ENCODE results near the gene CCL7. TPM values are rescaled to one million over a fixed set of nuclear protein-coding genes. Genes with fewer than 3 reads are reported as not detected.

Gene CCL7
- total RNA-seq, 2 experiments from 2014 or later = not detected

- Histone ChIP-seq H3K4me3 (ENCODE audit: low read depth, low read length, poor library complexity, severe bottlenecking) (no peak overlapping the region), H2AFZ (ENCODE audit: low read length) (no peak overlapping the region), H3K9me3 (ENCODE audit: low read length) (no peaks in the 10 kb centered on the region), H3K4me1 (ENCODE audit: insufficient read depth, low read length, poor library complexity, severe bottlenecking) (no peaks in the 10 kb centered on the region), H3K4me2 (ENCODE audit: low read length) (no peak overlapping the region), H3K79me2 (ENCODE audit: insufficient read depth, low read depth, low read length) (no peaks in the 10 kb centered on the region), H3K9me2 (ENCODE audit: insufficient read depth, low read length) (no peaks in the 10 kb centered on the region), H3K36me3 (ENCODE audit: insufficient read depth, low read length) (no peaks in the 10 kb centered on the region), H3K27ac (ENCODE audit: low read depth, low read length, poor library complexity, severe bottlenecking) (no peak overlapping the region), H4K20me1 (ENCODE audit: insufficient read depth, low read length) (no peaks in the 10 kb centered on the region)
- CTCF ChIA-PET (ENCODE audit: unreplicated experiment) = no interaction called here
- POLR2A ChIA-PET = interaction anchor here (0.7 to 1.3 kb wide), 2 partner anchors 19 to 46 kb away, joined by 3 read pairs; no protein-coding TSS in a partner anchor
- no peak for DNase-seq (ENCODE audit: low spot score)
- TF ChIP-seq CTCF (conservative IDR thresholded peaks at IDR 0.05; ENCODE audit: low read length) (no peak), EZH2phosphoT487 (IDR thresholded peaks at IDR 0.05; ENCODE audit: borderline replicate concordance, low read depth, low read length) (no peak)
- intact Hi-C loops (cut with micrococcal nuclease; ENCODE audit: unreplicated experiment) = no loop called here
- no TSS peak for BruUV-seq (replicated peaks)
These were observed 20.5 kb upstream of the CCL7 start for GRCh38 chr17:34249478-34249877.

- H3K79me2 ChIP-seq (ENCODE audit: insufficient read depth, low read depth, low read length) = no peaks in the 10 kb centered on the region
- H3K4me2 ChIP-seq (ENCODE audit: low read length) = no peak overlapping the region
- intact Hi-C loops (cut with micrococcal nuclease; ENCODE audit: unreplicated experiment) = loop anchor here (5.0 kb wide), 1 partner anchor 111 kb away; the partner anchor contains the start of gene CCL1
- no peak overlapping the region for H2AFZ ChIP-seq (ENCODE audit: low read length)
- DNase-seq (ENCODE audit: low spot score) = no peak
- no peak overlapping the region for H3K27ac ChIP-seq (ENCODE audit: low read depth, low read length, poor library complexity, severe bottlenecking)
- H3K9me2 ChIP-seq (ENCODE audit: insufficient read depth, low read length) = no peaks in the 10 kb centered on the region
- H3K36me3 ChIP-seq (ENCODE audit: insufficient read depth, low read length) = no peaks in the 10 kb centered on the region
- no peaks in the 10 kb centered on the region for H3K9me3 ChIP-seq (ENCODE audit: low read length)
- H3K4me1 ChIP-seq (ENCODE audit: insufficient read depth, low read length, poor library complexity, severe bottlenecking) = no peaks in the 10 kb centered on the region
- no peak for TF ChIP-seq EZH2phosphoT487 (IDR thresholded peaks at IDR 0.05; ENCODE audit: borderline replicate concordance, low read depth, low read length)
- no peak for TF ChIP-seq CTCF (conservative IDR thresholded peaks at IDR 0.05; ENCODE audit: low read length)
- BruUV-seq (replicated peaks) = no TSS peak
- ChIA-PET POLR2A (no interaction called here), CTCF (ENCODE audit: unreplicated experiment) (no interaction called here)
- no peaks in the 10 kb centered on the region for H4K20me1 ChIP-seq (ENCODE audit: insufficient read depth, low read length)
- no peak overlapping the region for H3K4me3 ChIP-seq (ENCODE audit: low read depth, low read length, poor library complexity, severe bottlenecking)
These were observed 18.8 kb upstream of the CCL7 start for GRCh38 chr17:34251186-34251585.

- CTCF ChIA-PET (ENCODE audit: unreplicated experiment) = no interaction called here
- H3K4me3 ChIP-seq (ENCODE audit: low read depth, low read length, poor library complexity, severe bottlenecking) = no peak overlapping the region
- no peak overlapping the region for H3K4me2 ChIP-seq (ENCODE audit: low read length)
- no peaks in the 10 kb centered on the region for H3K36me3 ChIP-seq (ENCODE audit: insufficient read depth, low read length)
- intact Hi-C loops (cut with micrococcal nuclease; ENCODE audit: unreplicated experiment) = loop anchor here (5.0 kb wide), 1 partner anchor 110 kb away; the partner anchor contains the start of gene CCL1
- H4K20me1 ChIP-seq (ENCODE audit: insufficient read depth, low read length) = no peaks in the 10 kb centered on the region
- H3K27ac ChIP-seq (ENCODE audit: low read depth, low read length, poor library complexity, severe bottlenecking) = no peak overlapping the region
- H3K9me3 ChIP-seq (ENCODE audit: low read length) = no peaks in the 10 kb centered on the region
- TF ChIP-seq CTCF (conservative IDR thresholded peaks at IDR 0.05; ENCODE audit: low read length) = no peak
- TF ChIP-seq EZH2phosphoT487 (IDR thresholded peaks at IDR 0.05; ENCODE audit: borderline replicate concordance, low read depth, low read length) = no peak
- H3K9me2 ChIP-seq (ENCODE audit: insufficient read depth, low read length) = no peaks in the 10 kb centered on the region
- H3K79me2 ChIP-seq (ENCODE audit: insufficient read depth, low read depth, low read length) = no peaks in the 10 kb centered on the region
- H3K4me1 ChIP-seq (ENCODE audit: insufficient read depth, low read length, poor library complexity, severe bottlenecking) = no peaks in the 10 kb centered on the region
- no TSS peak for BruUV-seq (replicated peaks)
- peak; percentile 39 for DNase-seq (ENCODE audit: low spot score)
- no peak overlapping the region for H2AFZ ChIP-seq (ENCODE audit: low read length)
- POLR2A ChIA-PET = no interaction called here
These were observed 18.0 kb upstream of the CCL7 start for GRCh38 chr17:34252095-34252443.

All from OCI-LY7 (cell line).